ENCODE measurements around the gene SUMO1.
A peak's percentile ranks its signal among the peaks of the same experiment; 100 is the strongest.

SUMO1 gene

DNA sequence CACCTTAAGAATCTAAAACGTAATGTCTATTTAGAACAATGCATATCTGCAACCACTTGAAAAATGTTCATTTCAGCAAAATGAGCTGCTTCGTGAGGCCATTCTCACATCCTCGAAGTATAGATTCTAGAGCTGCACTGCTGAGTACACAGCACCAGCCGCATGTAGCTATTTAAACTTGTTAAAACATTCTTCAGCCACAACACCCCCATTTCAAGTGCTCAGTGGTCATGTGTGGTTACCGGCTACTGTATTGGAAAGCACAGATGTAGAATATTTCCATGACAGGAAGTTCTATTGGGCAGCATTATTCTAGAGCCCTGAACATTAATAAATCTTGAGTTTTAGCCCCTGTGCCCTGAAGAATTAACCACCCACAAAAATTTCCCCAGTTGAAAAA, 35.0 kb downstream of the SUMO1 start:
- no peak for DNase-seq
- intact Hi-C loops (cut with DNase I) = no loop called here

DNA sequence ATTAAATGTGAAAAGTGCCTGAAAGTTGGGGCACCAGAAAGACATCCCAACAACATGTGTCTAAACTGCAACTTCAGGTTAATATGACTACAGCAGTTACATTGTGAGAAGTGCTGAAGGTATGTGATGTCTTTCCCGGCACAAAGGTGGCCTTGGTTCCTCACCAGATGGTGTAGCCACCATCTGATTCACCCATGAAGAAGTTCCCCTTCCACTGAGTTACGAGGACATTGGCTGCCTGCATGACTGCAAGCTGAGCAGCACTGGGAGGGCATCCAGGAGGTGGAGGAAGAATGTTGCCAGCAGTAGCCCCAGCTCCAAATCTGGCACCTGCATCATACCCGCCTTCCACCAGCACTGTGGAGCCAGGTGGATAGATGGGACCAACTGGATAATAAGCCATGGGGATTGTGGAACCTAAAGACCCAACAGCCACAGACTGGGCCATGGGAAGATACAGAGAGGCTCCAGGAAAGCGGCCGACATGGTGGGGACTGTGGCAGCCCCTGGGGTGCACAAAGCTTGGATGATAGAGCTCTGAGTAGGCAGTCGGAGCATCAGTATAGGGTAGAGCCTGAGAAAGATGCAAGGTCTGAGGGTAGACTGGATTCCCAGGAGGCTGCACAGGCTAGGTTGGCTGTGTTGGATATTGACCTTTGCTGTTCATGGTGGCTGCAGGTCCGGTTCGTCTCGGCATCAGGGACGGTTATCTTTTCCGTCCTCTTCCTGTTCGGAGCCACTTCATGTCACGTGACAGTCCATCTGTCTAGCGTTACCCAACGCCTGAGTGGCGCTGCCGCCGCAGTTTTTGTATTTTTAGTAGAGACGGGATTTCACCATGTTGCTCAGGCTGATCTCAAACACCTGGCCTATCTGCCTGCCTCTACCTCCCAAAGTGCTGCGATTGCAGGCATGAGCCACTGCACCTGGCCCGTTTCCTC, 36.9 kb downstream of the SUMO1 start:
- DNase-seq = no peak
- intact Hi-C loops (cut with DNase I) = no loop called here

DNA sequence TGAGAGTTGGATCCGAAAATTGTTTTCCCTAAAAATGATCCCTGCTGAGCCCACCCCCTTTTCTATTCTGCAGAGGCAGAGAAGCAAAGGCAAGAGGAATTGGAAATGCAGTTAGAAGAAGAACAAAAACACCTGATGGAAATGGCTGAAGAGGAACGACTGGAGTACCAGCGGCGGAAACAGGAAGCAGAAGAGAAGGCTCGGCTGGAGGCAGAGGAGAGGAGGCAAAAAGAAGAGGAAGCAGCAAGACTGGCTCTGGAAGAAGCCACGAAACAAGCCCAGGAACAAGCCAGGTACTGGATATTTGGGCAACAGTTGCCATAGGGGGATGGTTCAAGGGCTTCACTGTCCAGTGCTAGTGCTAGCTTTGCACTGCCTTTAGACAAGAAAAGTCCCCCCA, 41.7 kb downstream of the SUMO1 start:
- intact Hi-C loops (cut with DNase I) = no loop called here

DNA sequence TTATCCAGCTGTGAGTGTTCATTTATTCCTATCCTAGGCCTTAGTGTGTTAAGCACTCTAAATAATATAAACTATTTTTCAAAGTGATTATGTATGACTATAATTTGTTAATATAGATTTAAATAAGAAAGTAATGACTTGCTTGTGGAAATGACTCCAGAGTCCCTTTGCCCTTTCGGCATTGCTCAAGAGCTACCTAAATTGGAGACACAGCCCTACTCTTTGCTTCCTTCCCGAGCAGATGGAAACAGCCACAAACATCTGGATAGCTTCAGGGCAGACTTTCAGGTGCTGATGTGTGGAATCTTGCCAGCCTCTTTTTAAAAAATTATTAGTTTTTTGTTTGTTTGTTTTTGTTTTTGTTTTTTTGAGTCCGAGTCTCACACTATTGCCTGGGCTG, 44.0 kb downstream of the SUMO1 start:
- intact Hi-C loops (cut with DNase I) = no loop called here
- no peak for DNase-seq

More for the DNA sequence above, 41.7 kb downstream of the SUMO1 start:
- no peak for DNase-seq

DNA sequence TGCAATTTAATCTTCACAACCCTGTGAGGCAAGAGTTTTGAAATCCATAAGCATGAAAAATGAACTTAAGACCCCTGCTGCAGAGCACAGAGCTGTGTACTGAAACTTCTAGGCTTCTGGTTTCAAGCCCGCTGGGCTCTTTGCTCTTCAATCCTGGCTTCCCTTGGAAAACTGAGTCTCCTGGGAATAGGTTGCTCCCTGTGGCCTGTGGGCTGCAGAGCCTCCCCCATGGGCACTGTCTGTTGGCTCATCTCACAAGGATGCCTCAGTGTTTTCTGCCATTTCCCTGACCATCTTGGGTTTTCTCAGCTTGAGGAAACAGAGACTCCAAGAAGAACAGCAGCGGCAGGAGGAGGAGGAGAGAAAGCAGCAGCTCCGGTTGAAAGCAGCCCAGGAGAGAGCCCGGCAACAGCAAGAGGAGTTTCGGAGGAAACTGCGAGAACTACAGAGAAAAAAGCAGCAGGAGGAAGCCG, 44.5 kb downstream of the SUMO1 start:
- DNase-seq = no peak
- intact Hi-C loops (cut with DNase I) = no loop called here

DNA sequence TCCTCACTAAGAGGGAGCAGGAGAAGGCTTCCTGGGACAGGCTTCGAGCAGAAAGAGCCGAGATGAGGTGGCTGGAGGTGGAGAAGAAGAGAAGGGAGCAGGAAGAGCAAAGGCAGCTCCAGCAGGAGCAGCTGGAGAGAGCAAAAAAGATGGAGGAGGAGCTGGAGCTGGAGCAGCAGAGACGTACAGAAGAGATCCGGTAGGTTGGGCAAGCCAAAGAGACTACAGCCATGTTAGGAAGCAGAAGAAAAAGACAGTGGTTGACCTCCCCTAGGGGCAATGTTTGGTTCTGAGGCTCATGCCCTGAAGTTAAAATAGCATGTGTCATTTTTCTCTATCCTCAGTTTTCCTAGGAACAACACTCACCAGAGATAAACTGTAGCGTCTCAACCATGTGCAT, 45.1 kb downstream of the SUMO1 start:
- DNase-seq = no peak
- intact Hi-C loops (cut with DNase I) = no loop called here

DNA sequence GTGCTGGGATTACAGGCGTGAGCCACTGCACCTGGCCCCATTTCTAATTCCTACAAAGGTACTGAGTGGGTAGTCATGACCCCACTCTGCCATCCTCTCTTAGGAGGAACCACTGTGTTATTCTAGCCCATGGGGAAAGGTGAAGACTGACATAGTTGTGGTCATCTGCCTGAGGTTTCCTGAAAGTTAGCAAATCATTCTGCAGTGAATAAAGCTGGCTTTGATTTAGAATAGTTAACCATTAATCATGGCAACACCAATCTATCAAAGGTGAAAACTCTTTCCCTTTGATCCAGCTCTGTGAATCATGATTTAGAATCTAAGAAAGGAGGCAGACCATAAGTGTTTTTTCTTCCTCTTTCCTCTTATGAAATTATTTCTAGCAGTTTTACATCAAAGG, 50.8 kb downstream of the SUMO1 start:
- DNase-seq = no peak
- intact Hi-C loops (cut with DNase I) = no loop called here

DNA sequence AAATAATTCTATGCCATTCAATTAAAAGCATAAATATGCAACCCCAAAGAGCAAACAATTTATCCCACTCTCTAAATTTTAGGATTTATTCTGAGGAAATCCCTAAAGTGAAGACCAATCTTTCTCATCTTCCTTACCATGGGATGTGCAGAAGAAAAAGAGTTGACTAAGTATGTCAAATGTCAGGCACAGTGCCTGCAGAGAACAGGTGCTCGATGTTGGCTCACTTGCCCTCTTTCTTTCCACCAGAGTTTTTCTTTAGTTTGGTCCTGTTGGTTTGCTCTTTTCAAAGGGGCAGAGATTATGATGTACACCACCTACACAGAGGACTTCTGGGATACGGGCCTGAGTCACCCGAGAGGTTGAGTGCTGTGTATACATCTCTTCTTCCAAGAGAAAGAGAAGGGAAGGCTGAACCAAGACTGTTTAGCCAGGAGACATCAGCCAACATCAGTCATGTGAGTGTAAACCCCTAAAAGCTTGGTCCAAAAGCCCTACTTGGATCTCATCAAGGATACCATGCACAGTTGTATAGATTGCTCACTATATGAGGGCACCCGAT, 51.7 kb downstream of the SUMO1 start:
- intact Hi-C loops (cut with DNase I) = no loop called here
- DNase-seq = no peak

DNA sequence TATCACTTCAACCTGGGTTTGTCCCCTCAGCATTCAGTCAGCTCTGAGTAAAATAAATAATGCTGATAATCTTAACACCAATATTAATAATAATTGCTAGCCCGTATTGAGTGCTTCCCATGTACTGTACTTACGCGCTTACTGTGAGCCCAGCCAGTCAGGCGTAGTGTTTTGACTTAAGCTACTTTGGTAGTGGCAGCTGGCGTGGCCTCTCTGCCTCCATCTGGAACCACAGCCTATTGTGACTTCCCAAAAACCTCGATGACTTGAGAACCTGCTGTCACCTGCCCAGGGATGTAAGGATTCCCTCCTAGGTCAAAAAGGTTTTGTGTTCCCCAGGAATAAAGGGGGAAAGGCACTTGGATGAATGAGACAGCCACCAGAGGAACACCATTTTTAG, 53.2 kb downstream of the SUMO1 start:
- intact Hi-C loops (cut with DNase I) = no loop called here
- DNase-seq = no peak

DNA sequence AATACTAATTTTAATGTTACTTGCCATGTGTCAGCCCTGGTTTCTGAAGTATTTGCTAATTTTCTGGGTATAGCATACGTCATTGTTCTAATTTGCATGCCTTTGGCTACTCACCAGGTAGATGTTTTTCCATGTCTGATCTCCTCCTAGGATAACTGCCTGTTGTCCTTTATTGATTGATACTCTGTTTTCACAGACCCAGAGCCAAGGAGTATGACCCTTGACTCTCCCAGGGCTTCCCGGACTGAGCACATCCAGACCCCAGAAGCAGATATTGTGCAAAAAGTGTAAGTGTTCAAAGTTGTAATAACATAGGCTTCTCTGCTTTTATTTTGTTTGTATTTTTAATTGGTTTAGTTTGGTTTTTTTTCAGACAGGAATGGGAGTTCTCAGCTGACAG, 53.8 kb downstream of the SUMO1 start:
- intact Hi-C loops (cut with DNase I) = no loop called here
- no peak for DNase-seq

DNA sequence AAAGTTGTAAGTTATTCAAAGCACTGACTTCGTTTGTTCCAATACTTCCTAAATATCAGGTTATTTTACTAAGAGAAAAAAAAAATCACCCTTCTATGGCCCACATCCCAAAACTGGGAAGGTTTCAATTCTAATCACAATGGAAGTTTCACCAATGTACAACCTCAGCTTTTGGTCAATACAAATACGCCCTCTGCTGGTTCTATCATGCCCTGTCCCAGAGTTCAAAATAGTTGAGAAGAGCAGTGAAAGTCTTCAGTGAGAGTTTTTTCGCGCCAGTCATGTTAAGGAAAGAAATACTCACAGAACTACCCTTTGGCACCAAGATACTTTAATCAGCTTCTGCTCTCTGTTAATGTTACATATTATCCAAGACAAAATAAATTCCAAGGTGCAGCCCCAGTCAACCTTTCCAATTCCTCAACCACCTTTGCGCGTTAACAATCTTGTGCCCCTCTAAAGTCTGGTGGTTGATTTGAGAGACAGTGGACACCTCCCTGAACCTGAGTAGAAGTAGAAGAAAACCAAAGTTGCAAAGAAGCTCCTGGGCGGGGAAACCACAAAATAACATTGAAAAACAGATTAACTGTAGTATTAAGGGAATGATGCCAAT, 59.9 kb downstream of the SUMO1 start:
- peak in 4 of 10 donors; percentile 39 to 50 (median 42) for DNase-seq
- intact Hi-C loops (cut with DNase I) = loop anchor here (1.0 to 5.0 kb wide), 3 partner anchors 141 to 382 kb away; no protein-coding TSS in a partner anchor

DNA sequence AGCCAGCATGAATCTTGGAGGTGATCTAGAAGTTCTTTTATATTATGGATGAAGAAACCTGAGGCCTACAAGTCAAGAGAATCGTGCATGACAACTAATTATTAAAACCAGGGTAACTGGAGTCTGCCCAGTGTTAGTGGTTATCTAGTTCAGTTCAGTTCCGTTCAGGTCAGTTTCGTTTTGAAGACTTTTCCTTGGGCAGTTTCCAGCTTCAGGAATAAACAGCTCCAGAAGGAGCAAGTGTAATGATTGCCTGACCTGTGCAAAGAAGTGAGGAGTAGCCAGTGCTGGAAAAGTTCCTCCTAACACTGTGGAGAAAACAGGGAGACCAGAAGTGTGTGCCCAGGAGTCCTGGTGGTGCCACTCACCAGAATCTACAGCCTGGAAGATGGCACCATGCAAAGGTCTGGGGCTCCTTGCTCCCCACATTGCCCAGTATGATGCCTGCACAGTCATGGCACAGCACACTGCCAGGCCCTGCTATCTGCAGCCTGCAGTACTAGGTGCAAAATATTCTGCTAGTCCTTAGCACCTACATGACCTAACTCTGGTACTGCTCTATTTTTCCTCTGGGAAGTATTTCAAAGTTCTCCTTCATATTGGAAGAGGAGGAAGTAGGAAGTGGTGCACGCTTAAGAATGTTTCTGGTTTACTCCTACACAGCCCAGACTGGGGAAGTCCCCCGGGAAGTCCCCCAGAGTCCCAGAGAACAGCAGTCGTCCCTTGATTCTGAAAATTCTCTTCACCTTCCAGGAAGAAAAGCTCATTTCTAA, 65.8 kb downstream of the SUMO1 start:
- intact Hi-C loops (cut with DNase I) = no loop called here
- DNase-seq = no peak

DNA sequence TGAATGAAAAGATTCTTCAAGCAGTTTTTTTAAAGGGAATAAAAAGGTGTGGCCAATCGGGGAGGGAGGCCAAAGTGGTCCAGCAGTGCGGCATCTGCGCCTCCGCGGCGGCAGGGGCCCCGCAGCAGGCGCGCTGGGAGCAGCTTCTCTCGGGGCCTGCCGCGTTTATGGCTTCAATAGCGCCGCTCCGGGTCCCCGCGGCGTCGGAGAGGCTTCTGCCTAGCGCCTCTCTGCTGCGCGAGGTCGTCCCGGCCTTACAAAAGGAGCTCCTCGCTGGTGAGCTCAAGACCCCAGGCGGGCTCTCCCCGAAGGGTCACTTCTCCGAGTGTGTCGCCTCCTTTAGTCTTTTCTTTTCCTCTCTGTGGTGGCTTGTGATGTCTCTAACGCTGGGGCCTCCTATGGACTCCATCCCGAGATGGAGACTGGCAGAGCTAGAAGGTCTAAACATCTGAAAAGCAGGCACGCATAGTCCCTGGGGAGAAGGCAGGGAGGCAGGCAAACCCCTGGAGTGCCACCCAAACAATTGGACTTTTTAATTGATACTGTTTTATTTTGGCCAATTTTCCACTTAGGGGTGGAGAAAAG, 67.1 kb downstream of the SUMO1 start:
- DNase-seq = peak in 8 of 10 donors; percentile 6 to 88 (median 38)
- intact Hi-C loops (cut with DNase I) = no loop called here

DNA sequence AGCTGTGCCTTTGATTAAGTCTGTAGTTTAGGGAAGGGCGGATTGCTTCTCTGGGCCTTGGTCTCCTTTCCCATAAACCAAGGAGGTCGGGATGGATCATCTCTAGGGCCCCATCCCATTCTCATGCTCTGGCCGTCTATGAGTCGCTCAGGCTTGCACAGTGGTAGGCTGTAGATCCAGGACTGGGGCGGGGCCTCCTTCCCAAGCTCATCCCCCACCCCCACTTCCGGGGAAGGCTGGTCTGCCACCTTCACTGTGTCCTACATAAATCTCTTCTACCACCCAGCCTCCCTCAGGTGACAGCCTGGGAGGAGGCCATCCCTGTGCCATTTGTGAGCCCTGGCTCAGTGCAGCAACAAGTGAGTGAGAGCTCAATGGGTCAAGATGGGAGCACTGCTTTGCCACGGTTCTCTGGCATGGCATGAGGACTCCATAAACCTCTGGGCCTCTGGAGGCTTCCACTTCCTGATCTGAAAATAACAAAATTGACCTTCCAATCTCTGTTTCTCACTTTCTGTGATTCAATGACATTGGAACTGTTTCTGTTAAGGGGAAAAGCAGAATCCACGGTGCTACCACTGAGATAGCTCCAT, 68.5 kb downstream of the SUMO1 start:
- no peak for DNase-seq
- intact Hi-C loops (cut with DNase I) = no loop called here

DNA sequence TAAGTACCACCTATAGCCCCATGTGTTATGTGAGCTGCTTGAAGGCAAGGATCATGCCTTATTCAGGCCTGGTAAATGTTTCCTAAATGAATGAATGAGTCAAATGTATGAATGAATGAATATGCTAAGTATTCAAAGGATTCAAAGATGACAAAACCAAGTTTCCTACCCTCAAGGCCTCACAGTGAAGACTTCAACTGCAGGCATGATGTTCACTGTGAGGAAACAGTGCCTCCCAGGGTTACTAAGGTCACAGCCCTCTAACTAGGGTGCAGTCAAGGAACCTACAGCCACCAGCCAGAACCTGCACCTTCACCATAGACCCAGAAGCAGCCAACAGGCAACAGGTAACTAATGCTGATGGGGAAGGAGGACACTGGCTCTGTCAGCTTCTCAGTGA, 69.3 kb downstream of the SUMO1 start:
- intact Hi-C loops (cut with DNase I) = no loop called here
- DNase-seq = no peak

DNA sequence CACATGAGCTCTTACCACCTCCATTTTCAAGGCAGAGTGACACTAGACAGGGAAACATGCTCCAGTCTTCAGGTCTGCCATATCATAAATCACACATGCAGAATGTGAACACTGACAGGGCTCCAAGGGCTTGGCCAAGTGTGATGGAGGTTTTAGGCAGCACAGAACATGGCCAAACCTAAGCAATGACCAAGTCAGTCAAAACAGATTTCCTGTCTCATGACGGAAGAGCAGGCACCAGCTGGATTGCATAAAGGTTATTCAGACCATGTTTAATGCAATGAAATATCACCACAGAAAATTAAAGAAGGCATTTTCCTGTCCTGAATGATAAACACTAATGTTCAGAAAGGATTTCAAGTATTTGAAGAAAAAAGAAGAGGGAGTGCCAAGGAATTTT, 72.5 kb downstream of the SUMO1 start:
- no peak for DNase-seq
- intact Hi-C loops (cut with DNase I) = no loop called here

DNA sequence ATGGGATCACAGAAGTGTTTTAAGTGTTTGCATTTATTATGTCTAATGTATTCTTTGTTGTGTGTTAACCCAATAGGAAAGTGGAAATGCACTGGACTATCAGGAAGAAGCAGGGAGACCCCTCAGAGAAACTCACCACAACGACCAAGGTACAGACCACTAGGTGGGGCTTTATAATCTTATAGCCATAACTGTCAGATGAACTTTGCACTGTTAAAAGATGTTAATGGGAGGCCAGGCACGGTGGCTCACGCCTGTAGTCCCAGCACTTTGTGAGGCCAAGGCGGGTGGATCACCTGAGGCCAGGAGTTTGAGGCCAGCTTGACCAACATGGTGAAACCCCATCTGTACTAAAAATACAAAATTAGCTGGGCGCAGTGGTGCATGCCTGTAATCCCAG, 73.2 kb downstream of the SUMO1 start:
- no peak for DNase-seq
- intact Hi-C loops (cut with DNase I) = no loop called here

DNA sequence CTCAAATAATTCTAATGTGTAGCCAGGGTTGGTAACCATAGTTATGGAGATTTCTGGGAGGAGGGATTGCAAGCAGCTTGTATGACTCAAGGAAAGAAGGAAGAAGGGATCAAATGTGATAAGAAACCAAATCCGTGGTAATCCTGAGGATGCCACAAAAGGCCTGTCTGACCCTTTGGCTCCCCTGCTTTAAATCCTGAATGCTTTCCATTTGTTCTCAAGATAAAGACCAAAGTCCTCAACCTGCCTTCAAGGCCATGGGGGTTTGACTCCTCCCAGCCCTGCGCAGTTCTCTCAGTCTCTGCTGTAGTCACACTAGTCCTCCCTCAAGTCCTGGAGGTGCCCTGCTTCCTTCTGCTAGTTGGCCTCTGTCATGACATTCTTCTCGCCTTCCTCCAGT, 74.0 kb downstream of the SUMO1 start:
- intact Hi-C loops (cut with DNase I) = no loop called here

DNA sequence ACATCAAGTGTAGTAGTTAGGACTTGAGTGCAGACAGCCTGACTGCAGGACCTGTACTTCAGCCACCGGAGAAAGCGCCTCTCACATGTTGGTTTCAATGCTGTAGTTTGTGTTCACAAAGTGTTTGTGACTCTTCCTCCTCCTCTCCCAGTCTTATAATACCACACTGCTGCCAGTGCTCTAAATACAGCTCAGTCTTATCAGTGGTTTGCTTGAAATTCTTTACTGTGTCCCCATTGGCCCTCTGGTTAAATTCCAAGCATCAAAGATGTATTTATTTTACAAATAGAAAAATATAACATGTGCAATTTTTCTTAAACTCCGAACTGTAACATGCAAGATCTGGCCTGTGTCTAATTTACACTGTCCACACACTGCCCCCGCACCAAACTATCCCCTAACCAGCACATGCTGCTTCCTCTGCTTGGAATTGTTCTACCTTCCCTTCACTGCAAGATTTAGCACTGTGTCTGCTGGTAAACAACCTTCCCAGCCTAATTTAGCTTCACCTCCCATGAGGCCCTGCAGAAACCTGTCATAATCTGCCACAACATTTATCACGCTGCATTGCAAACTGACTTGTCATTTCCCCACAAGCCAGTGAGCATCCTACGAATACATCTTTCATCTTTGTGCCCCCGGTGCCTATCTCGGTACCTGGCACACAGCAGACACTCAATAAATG, 77.1 kb downstream of the SUMO1 start:
- intact Hi-C loops (cut with DNase I) = no loop called here
- peak in 2 of 10 donors; percentile 8 to 16 for DNase-seq

More for the DNA sequence above, 74.0 kb downstream of the SUMO1 start:
- DNase-seq = no peak

Measured in posterior cingulate gyrus (tissue), 11 donors.